Measurements from ENCODE around the gene NDUFAB1. TPM values are rescaled to one million over a fixed set of nuclear protein-coding genes. Genes with fewer than 3 reads are reported as not detected.

Gene NDUFAB1
- total and polyA plus RNA-seq, 2 of the 13 experiments (the other 11 are each of a cell fraction or from before 2014, with no cell fraction given) = 221 to 601 TPM

DNA sequence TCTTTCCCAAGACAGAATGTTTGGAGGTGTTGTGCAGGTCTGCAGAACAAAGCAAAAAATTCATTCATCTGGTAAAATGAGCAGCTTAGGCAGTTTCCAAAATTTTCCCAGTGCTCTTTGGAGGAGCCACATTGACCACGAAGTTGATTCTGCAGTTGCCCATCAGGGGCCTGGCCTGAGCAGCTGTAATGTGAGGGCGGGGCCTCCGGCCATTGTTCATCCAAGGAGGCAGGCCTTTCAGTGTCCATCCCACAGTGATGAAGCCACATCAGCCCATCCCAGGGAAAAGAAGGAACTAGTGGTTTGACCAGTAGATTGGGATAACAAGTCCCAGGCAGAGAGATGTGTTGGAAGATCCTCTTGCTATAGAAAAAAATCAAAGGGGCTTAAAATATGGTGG lies 28.5 kb downstream of the NDUFAB1 start:
- TF ChIP-seq, protein P1, sequence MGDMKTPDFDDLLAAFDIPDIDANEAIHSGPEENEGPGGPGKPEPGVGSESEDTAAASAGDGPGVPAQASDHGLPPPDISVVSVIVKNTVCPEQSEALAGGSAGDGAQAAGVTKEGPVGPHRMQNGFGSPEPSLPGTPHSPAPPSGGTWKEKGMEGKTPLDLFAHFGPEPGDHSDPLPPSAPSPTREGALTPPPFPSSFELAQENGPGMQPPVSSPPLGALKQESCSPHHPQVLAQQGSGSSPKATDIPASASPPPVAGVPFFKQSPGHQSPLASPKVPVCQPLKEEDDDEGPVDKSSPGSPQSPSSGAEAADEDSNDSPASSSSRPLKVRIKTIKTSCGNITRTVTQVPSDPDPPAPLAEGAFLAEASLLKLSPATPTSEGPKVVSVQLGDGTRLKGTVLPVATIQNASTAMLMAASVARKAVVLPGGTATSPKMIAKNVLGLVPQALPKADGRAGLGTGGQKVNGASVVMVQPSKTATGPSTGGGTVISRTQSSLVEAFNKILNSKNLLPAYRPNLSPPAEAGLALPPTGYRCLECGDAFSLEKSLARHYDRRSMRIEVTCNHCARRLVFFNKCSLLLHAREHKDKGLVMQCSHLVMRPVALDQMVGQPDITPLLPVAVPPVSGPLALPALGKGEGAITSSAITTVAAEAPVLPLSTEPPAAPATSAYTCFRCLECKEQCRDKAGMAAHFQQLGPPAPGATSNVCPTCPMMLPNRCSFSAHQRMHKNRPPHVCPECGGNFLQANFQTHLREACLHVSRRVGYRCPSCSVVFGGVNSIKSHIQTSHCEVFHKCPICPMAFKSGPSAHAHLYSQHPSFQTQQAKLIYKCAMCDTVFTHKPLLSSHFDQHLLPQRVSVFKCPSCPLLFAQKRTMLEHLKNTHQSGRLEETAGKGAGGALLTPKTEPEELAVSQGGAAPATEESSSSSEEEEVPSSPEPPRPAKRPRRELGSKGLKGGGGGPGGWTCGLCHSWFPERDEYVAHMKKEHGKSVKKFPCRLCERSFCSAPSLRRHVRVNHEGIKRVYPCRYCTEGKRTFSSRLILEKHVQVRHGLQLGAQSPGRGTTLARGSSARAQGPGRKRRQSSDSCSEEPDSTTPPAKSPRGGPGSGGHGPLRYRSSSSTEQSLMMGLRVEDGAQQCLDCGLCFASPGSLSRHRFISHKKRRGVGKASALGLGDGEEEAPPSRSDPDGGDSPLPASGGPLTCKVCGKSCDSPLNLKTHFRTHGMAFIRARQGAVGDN (CRISPR knock-in tag; IDR thresholded peaks at IDR 0.05) = no peak
- TF ChIP-seq MBD4 (IDR thresholded peaks at IDR 0.05; ENCODE audit: borderline replicate concordance, low read length) = no peak
- TF ChIP-seq, protein P2, sequence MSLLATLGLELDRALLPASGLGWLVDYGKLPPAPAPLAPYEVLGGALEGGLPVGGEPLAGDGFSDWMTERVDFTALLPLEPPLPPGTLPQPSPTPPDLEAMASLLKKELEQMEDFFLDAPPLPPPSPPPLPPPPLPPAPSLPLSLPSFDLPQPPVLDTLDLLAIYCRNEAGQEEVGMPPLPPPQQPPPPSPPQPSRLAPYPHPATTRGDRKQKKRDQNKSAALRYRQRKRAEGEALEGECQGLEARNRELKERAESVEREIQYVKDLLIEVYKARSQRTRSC (CRISPR knock-in tag; IDR thresholded peaks at IDR 0.05; ENCODE audit: low read depth) = no peak
- no peak for TF ChIP-seq ZNF432 (CRISPR knock-in tag; IDR thresholded peaks at IDR 0.05; ENCODE audit: borderline replicate concordance)
- no peak for TF ChIP-seq ZNF329 (CRISPR knock-in tag; IDR thresholded peaks at IDR 0.05; ENCODE audit: low read depth)
- TF ChIP-seq ARNTL (CRISPR knock-in tag; IDR thresholded peaks at IDR 0.05) = no peak
- TF ChIP-seq FOXM1 (CRISPR knock-in tag; IDR thresholded peaks at IDR 0.05) = no peak
- TF ChIP-seq, protein P3, sequence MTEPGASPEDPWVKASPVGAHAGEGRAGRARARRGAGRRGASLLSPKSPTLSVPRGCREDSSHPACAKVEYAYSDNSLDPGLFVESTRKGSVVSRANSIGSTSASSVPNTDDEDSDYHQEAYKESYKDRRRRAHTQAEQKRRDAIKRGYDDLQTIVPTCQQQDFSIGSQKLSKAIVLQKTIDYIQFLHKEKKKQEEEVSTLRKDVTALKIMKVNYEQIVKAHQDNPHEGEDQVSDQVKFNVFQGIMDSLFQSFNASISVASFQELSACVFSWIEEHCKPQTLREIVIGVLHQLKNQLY (CRISPR knock-in tag; IDR thresholded peaks at IDR 0.05) = no peak
- TF ChIP-seq EHMT2 (IDR thresholded peaks at IDR 0.05; ENCODE audit: borderline replicate concordance, low read depth, low read length) = no peak
- no peak for TF ChIP-seq IRX3 (CRISPR knock-in tag; IDR thresholded peaks at IDR 0.05; ENCODE audit: borderline replicate concordance, low read depth)
- Histone ChIP-seq H3K4me2 (ENCODE audit: low read depth, low read length) (no peak overlapping the region), H3K79me2 (ENCODE audit: insufficient read depth, low read length) (no peaks in the 10 kb centered on the region), H3K9me3 (ENCODE audit: low read length) (no peaks in the 10 kb centered on the region), H3K4me3 (replicated peaks in 1 of 3; ENCODE audit: insufficient read depth in 1 of 3, low read depth in 2 of 3, low read length in 3 of 3) (no peak overlapping the region), H3K27ac (ENCODE audit: extremely low read length, insufficient read depth, low read length) (no peak overlapping the region), H4K20me1 (ENCODE audit: insufficient read depth, low read length) (peaks cover 5% of the 10 kb centered on the region; the same call in 1 of the 2 replicates), H3K27me3 (ENCODE audit: control insufficient read depth in 1 of 2, insufficient read depth in 2 of 2, low read length in 2 of 2) (no peaks in the 10 kb centered on the region), H2AFZ (ENCODE audit: low read length) (no peak overlapping the region), H3K9ac (ENCODE audit: insufficient read depth, low read depth, low read length) (no peak overlapping the region), H3K4me1 (ENCODE audit: insufficient read depth, low read length) (no peaks in the 10 kb centered on the region), H3K36me3 (replicated peaks in 1 of 2; ENCODE audit: control insufficient read depth in 1 of 2, insufficient read depth in 2 of 2, low read length in 2 of 2) (peaks cover 60 to 96% of the 10 kb centered on the region in 2 experiments)
- ATAC-seq (peak; percentile 27), DNase-seq (ENCODE audit: low spot score) (no peak), FAIRE-seq (no peak)
- in situ Hi-C loops (cut with HindIII; ENCODE audit: extremely low pct_ligation_motif_present, low pct_unique_long_range_greater_than_20kb) (no loop called here), intact Hi-C loops (cut with micrococcal nuclease; ENCODE audit: unreplicated experiment) (no loop called here)
- ChIA-PET POLR2A (interaction anchor here (0.7 to 2.3 kb wide), 2 partner anchors 10 kb away, joined by 3 to 7 read pairs; partner anchors contain the start of genes EARS2 and UBFD1), CTCF (ENCODE audit: low intra/inter-chr PET ratio, low total read pairs) (no interaction called here)
- 98% methylated on average over 3 of the region's 3 CpGs for WGBS (ENCODE audit: low lambda C conversion rate)
- TSS peak; percentile 6 for BruUV-seq (replicated peaks)

All from HepG2 (cell line).